Esophagus muscularis mucosa (tissue), 4 donors: ENCODE results near the gene TRUB2.

Experiments used
- EP300 ChIP-seq: sonication (generic); formaldehyde crosslinking; IDR thresholded peaks from one replicate; pipeline ENCODE4 v1.6.1; 2017; ENCODE audit warnings: antibody characterized with exemption
- POLR2A ChIP-seq: fragments of 450-650 bp; IDR thresholded peaks from one replicate; pipeline ENCODE4 v1.6.1; 2017; ENCODE audit warnings: antibody characterized with exemption, moderate library complexity, mild to moderate bottlenecking, low read depth
- POLR2AphosphoS5 ChIP-seq, 2 donors: sonication (generic); formaldehyde crosslinking; IDR thresholded peaks; one replicate each; pipeline ENCODE4 v1.6.1; 2017; ENCODE audit warnings: antibody characterized with exemption in 2 of 2
- TF ChIP-seq, protein P1 (sequence below), 3 experiments: fragments of 200-600 bp in 2 of 3; fragments of 450-650 bp in 1 of 3; sonication (generic) in 2 of 3; IDR thresholded peaks; one replicate each; pipeline ENCODE4 v1.5.1; 2017 to 2019; ENCODE audit warnings: antibody characterized with exemption in 3 of 3, mild to moderate bottlenecking in 2 of 3, moderate library complexity in 1 of 3

GRCh38 chr9:128349125-128349524 is 26.9 kb upstream of the TRUB2 start:
- TF ChIP-seq, protein P1, sequence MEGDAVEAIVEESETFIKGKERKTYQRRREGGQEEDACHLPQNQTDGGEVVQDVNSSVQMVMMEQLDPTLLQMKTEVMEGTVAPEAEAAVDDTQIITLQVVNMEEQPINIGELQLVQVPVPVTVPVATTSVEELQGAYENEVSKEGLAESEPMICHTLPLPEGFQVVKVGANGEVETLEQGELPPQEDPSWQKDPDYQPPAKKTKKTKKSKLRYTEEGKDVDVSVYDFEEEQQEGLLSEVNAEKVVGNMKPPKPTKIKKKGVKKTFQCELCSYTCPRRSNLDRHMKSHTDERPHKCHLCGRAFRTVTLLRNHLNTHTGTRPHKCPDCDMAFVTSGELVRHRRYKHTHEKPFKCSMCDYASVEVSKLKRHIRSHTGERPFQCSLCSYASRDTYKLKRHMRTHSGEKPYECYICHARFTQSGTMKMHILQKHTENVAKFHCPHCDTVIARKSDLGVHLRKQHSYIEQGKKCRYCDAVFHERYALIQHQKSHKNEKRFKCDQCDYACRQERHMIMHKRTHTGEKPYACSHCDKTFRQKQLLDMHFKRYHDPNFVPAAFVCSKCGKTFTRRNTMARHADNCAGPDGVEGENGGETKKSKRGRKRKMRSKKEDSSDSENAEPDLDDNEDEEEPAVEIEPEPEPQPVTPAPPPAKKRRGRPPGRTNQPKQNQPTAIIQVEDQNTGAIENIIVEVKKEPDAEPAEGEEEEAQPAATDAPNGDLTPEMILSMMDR (IDR thresholded peaks at IDR 0.05): no peak
- no peak for TF ChIP-seq POLR2A
- TF ChIP-seq POLR2AphosphoS5 (IDR thresholded peaks at IDR 0.05): no peak
- TF ChIP-seq EP300: no peak
